GM23338 (cell line): ENCODE measurements around the gene KCNB1. TPM values are rescaled to one million over a fixed set of nuclear protein-coding genes. Genes with fewer than 3 reads are reported as not detected.

Source experiments
- CTCF ChIP-seq, 2 experiments: fragments of 200-600 bp in 1 of 2; sonication (generic) in 1 of 2; conservative IDR thresholded peaks; 2 replicates each; pipeline versions ENCODE4 v1.5.1 to v1.6.1; 2016 to 2017; ENCODE audit warnings: antibody characterized with exemption in 2 of 2, low read depth in 2 of 2, mild to moderate bottlenecking in 2 of 2, moderate library complexity in 1 of 2
- EZH2 ChIP-seq: fragments of 200-600 bp; sonication (generic); IDR thresholded peaks from one replicate; pipeline ENCODE4 v1.8.0; 2017; ENCODE audit warnings: antibody characterized with exemption, mild to moderate bottlenecking, low read depth; ENCODE audit not compliant: unreplicated experiment
- EZH2phosphoT487 ChIP-seq: fragments of 200-600 bp; sonication (generic); IDR thresholded peaks from one replicate; pipeline ENCODE4 v1.8.1; 2018; ENCODE audit warnings: antibody characterized with exemption; ENCODE audit not compliant: unreplicated experiment
- NANOG ChIP-seq: IDR thresholded peaks from 2 replicates; pipeline ENCODE4 v1.6.1; 2016; ENCODE audit warnings: antibody characterized with exemption, borderline replicate concordance
- POLR2AphosphoS5 ChIP-seq: IDR thresholded peaks from 2 replicates; pipeline ENCODE4 v1.6.1; 2016; ENCODE audit warnings: antibody characterized with exemption, low read depth
- REST ChIP-seq: IDR thresholded peaks from one replicate; pipeline ENCODE4 v1.6.1; 2018; ENCODE audit warnings: antibody characterized with exemption; ENCODE audit not compliant: unreplicated experiment
- STAT1 ChIP-seq: IDR thresholded peaks from one replicate; pipeline ENCODE4 v1.6.1; 2016; ENCODE audit warnings: antibody characterized with exemption; ENCODE audit not compliant: unreplicated experiment
- ZNF114 ChIP-seq: fragments of 250-450 bp; sonication (Bioruptor Pico); IDR thresholded peaks from 2 replicates; pipeline ENCODE4 v1.5.0; 2020; ENCODE audit warnings: mild to moderate bottlenecking, moderate library complexity
- ZNF331 ChIP-seq: fragments of 250-450 bp; sonication (Bioruptor Pico); IDR thresholded peaks from 2 replicates; pipeline ENCODE4 v1.5.0; 2020; ENCODE audit warnings: low read depth, mild to moderate bottlenecking, moderate library complexity
- ZNF462 ChIP-seq: fragments of 250-450 bp; sonication (Bioruptor Pico); IDR thresholded peaks from 2 replicates; pipeline ENCODE4 v1.5.0; 2020; ENCODE audit warnings: mild to moderate bottlenecking, moderate library complexity
- polyA plus RNA-seq: library from polyadenylated mRNA; unstranded; fragments of >200 nt; fragmentation: Nextera tagmentation; extraction: Ambion mirVana; gene quantifications from 2 replicates; pipeline ENCODE4 v1.2.1, GENCODE V29; 2016
- total RNA-seq: library from RNA; depleted of rRNA; stranded (reverse); fragments of >200 nt; shearing (Covaris generic); gene quantifications from 2 replicates; pipeline ENCODE4 v1.2.3, GENCODE V29; 2014

The KCNB1 gene
- total and polyA plus RNA-seq, 2 experiments from 2014 or later: 0.28 to 0.29 TPM

GRCh38 chr20:49466114-49466912 lies 16.2 kb downstream of the KCNB1 start (continued):
- TF ChIP-seq ZNF462 (no peak), ZNF114 (CRISPR knock-in tag) (no peak), STAT1 (no peak), EZH2phosphoT487 (no peak), EZH2 (no peak), REST (no peak), CTCF (conservative IDR thresholded peaks at IDR 0.05; ENCODE audit: low read depth in 2 of 2) (no peak), NANOG (no peak), POLR2AphosphoS5 (no peak), ZNF331 (CRISPR knock-in tag) (no peak)
